ENCODE data around the gene ABCC10. TPM values are rescaled to one million over a fixed set of nuclear protein-coding genes. Genes with fewer than 3 reads are reported as not detected.

ABCC10 gene
- polyA plus RNA-seq, 3 donors, result 7.6 to 32.8 (median 10.2) TPM

GRCh38 chr6:43499028-43499815 lies 71.9 kb downstream of the ABCC10 start:
- Mint-ChIP-seq H3K36me3 (peaks cover 70 to 71% of the 10 kb centered on the region in 2 donors), H3K4me3 (no peak overlapping the region), H3K27me3 (ENCODE audit: low read depth in 3 of 3) (peaks cover 0 to 4% (median 1%) of the 10 kb centered on the region in 3 donors), H3K4me1 (peaks cover 8% of the 10 kb centered on the region), H3K27ac (peak overlapping the region in 2 of 7 donors; percentile 8 to 68), H3K9me3 (no peaks in the 10 kb centered on the region)
- H3K4me1 ChIP-seq (ENCODE audit: control insufficient read depth in 1 of 2, insufficient read depth in 2 of 2, low read length in 2 of 2), result no peaks in the 10 kb centered on the region
- H3K9ac ChIP-seq (ENCODE audit: insufficient read depth, low read length, poor library complexity, severe bottlenecking), result no peak overlapping the region
- H3K4me3 ChIP-seq (replicated peaks in 1 of 3; ENCODE audit: low read depth in 2 of 3, low read length in 3 of 3), result no peak overlapping the region
- H2AFZ ChIP-seq (ENCODE audit: insufficient read depth, low read depth, low read length, poor library complexity, severe bottlenecking), result no peak overlapping the region
- no peak for DNase-seq
- TF ChIP-seq CTCF (IDR thresholded peaks at IDR 0.05), result no peak
- H4K20me1 ChIP-seq (ENCODE audit: insufficient read depth, low read length), result peaks cover 12% of the 10 kb centered on the region
- H3K36me3 ChIP-seq (replicated peaks in 1 of 2; ENCODE audit: control insufficient read depth in 1 of 2, insufficient read depth in 2 of 2, low read length in 2 of 2), result peaks cover 63 to 85% of the 10 kb centered on the region in 2 donors
- H3K27ac ChIP-seq (ENCODE audit: low read depth in 1 of 2, low read length in 2 of 2), result no peak overlapping the region
- intact Hi-C loops (cut with micrococcal nuclease), result no loop called here
- 97% methylated on average over 10 of the region's 12 CpGs for WGBS (ENCODE audit: insufficient coverage)
- H3K4me2 ChIP-seq (replicated peaks; ENCODE audit: extremely low read depth, low read length, poor library complexity, severe bottlenecking), result no peak overlapping the region
- H3K79me2 ChIP-seq (ENCODE audit: insufficient read depth, low read length), result no peaks in the 10 kb centered on the region
- no peaks in the 10 kb centered on the region for H3K27me3 ChIP-seq (ENCODE audit: control insufficient read depth in 2 of 2, insufficient read depth in 2 of 2, low read length in 2 of 2)
- no peaks in the 10 kb centered on the region for H3K9me3 ChIP-seq (replicated peaks in 1 of 2; ENCODE audit: control insufficient read depth in 1 of 2, insufficient read depth in 1 of 2, low read length in 2 of 2)

Small RNAs within 50 kb of the gene (small RNA-seq; reads per million reads assigned to genes)
- not detected for gene MIR6780B (ENCODE audit: insufficient read length, low read depth)
- not detected for gene RNU6-1113P (ENCODE audit: insufficient read length, low read depth)

Other genes with a start within 250 kb of the ABCC10 start
- gene CUL9, start 245.3 kb upstream of the ABCC10 start, polyA plus RNA-seq, result 10 to 100 TPM in 1 of 3 donors, 1 to 10 TPM in 2; 2.9 to 68.8 (median 3.8) TPM
- gene DNPH1, start 198.1 kb upstream of the ABCC10 start, polyA plus RNA-seq, result 10 to 100 TPM; 31.9 to 55.4 (median 42.7) TPM
- not detected for gene TTBK1, start 184.1 kb upstream of the ABCC10 start, polyA plus RNA-seq
- not detected for gene SLC22A7, start 129.3 kb upstream of the ABCC10 start, polyA plus RNA-seq
- gene CRIP3, start 118.7 kb upstream of the ABCC10 start, polyA plus RNA-seq, result 10 to 100 TPM in 1 of 3 donors, 1 to 10 TPM in 2; 1.2 to 12.8 (median 1.6) TPM
- 10 to 100 TPM in 1 of 3 donors, 1 to 10 TPM in 2; 3.2 to 19.4 (median 3.6) TPM for gene ZNF318, start 57.9 kb upstream of the ABCC10 start, polyA plus RNA-seq
- under 1 TPM in 1 of 3 donors, not detected in 2; 0.08 TPM for gene DLK2, start 28.0 kb downstream of the ABCC10 start, polyA plus RNA-seq
- 10 to 100 TPM in 1 of 3 donors, 1 to 10 TPM in 2; 3.2 to 43.4 (median 3.2) TPM for gene TJAP1, start 50.0 kb downstream of the ABCC10 start, polyA plus RNA-seq
- not detected for gene LRRC73, start 82.8 kb downstream of the ABCC10 start, polyA plus RNA-seq
- 100 to 1,000 TPM; 112 to 126 (median 123) TPM for gene YIPF3, start 89.4 kb downstream of the ABCC10 start, polyA plus RNA-seq
- gene POLR1C, start 89.5 kb downstream of the ABCC10 start, polyA plus RNA-seq, result 10 to 100 TPM in 1 of 3 donors, 1 to 10 TPM in 2; 4.5 to 18.3 (median 6.1) TPM
- gene XPO5, start 148.5 kb downstream of the ABCC10 start, polyA plus RNA-seq, result 10 to 100 TPM in 2 of 3 donors, 1 to 10 TPM in 1; 8.0 to 17.5 (median 13.8) TPM
- gene POLH, start 148.6 kb downstream of the ABCC10 start, polyA plus RNA-seq, result 1 to 10 TPM; 2.0 to 2.6 (median 2.1) TPM
- 100 to 1,000 TPM in 1 of 3 donors, 1 to 10 TPM in 2; 3.6 to 120 (median 4.9) TPM for gene GTPBP2, start 201.7 kb downstream of the ABCC10 start, polyA plus RNA-seq
- gene MAD2L1BP, start 208.3 kb downstream of the ABCC10 start, polyA plus RNA-seq, result 10 to 100 TPM; 17.3 to 33.5 (median 26.5) TPM
- gene RSPH9, start 217.5 kb downstream of the ABCC10 start, polyA plus RNA-seq, result under 1 TPM; 0.05 to 0.52 (median 0.13) TPM